H4 (cell line): ENCODE results near the gene GNE. TPM values are rescaled to one million over a fixed set of nuclear protein-coding genes. Genes with fewer than 3 reads are reported as not detected.
"Not testable (repeated sequence)": the region's sequence is repeated elsewhere in the genome, so short reads cannot be mapped to it uniquely, and the experiment has no call there.

Experiments
- DNase-seq: peaks from one replicate; pipeline ENCODE4 v3.0.0-alpha.2; 2015; ENCODE audit warnings: low spot score
- total RNA-seq: library from RNA; depleted of rRNA; stranded (reverse); fragments of >200 nt; shearing (Covaris generic); gene quantifications from 2 replicates; pipeline ENCODE4 v1.2.3, GENCODE V29; 2014

Gene GNE
- total RNA-seq, 1 experiment from 2014 or later, result 29.8 TPM

- no peak for DNase-seq
Observed at GRCh38 chr9:36208521-36209253, 49.6 kb downstream of the GNE start.

- DNase-seq, result no peak
Observed at GRCh38 chr9:36207546-36208012, 50.7 kb downstream of the GNE start.

- DNase-seq, result no peak
Observed at GRCh38 chr9:36207016-36207415, 51.2 kb downstream of the GNE start.

DNA sequence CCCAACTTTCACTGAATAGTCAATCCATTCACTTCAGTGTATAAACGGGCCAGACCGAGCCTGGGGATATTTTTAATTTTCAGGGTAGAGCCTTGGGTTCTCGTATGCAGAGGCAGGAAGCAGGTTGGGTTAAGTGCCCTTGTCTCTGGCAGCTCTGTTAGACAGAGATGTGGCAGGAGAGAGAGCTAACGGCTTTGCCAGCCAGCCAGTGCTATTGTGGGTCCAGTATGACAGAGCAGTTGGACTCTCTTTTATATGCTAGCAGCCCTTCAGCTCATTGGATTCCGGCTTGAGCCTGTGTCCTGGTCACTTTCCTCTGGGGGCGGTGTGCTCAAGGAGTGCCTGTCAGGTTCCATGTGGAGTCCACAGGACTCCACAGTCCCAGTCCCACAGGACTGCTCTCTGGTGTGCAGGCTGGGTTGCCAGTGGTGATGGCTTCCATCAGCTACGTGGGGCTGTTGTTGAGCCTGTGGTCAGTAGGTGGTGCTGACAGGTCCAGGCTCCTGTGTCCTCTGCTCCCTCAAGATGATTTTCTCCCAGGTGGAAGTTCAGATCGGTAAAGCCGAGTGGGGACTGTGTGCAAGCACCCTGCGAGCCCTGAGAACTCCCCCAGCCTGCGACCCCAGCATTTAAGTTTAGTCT, 53.2 kb downstream of the GNE start:
- DNase-seq, result no peak

GRCh38 chr9:36194326-36195000, 63.8 kb downstream of the GNE start:
- no peak for DNase-seq

DNA sequence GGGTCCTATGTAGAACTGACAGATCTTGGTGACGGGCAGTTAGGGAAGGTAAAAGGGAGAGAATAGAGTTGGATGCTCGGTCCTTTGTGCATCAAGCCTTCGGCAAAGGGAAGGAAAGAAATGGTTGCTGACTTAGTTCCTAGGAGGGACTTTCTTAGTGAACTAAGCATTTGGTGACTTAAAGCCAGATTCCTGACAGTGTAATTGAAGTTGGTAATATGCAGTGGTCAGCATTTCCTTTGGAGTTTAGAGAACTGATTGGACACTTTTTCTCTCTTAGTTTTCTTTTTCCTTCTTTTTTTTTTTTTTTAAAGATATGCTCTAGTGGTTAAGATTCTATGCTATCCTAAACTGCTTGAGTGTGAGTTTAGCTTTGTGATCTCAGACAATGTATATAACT, 65.2 kb downstream of the GNE start:
- DNase-seq, result no peak

DNA sequence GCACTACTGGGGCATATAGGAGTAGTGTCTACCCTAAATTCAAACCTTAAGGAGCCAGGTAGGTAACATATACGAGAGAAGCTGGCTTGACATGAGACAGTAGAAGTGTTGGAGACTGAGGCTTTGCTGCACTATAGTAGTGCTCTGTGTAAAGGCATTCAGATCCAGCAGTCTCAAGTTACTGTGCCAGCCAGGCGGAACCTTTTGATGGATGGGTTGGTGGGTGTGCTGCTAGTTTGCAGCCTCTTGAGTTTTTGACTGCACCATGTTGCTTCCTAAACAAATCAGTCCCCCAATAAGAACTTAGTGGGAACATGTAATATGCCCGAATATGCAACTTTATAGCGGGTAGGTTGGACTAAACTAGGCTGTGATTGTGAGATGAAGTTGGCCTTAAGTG, 66.1 kb downstream of the GNE start:
- no peak for DNase-seq

DNA sequence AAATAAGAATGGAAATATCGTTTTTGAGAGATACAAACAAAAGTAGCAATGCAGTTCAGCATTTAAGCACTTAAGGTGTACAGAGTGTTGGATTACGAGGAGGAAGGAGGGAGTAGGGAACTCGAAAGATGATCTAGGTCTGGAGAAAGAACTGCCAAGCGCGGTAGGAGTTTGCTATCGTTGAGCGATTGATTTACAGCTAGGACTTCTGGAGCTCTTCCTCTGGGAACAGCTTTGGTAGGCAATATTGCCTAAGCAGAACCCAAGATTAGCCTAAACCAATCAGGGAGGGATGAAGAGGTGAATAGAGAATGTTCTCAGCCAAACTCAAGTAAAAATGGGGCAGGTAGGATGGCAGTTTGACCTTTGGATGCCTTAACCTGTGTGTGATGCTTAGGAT, 66.6 kb downstream of the GNE start:
- DNase-seq, result no peak

DNA sequence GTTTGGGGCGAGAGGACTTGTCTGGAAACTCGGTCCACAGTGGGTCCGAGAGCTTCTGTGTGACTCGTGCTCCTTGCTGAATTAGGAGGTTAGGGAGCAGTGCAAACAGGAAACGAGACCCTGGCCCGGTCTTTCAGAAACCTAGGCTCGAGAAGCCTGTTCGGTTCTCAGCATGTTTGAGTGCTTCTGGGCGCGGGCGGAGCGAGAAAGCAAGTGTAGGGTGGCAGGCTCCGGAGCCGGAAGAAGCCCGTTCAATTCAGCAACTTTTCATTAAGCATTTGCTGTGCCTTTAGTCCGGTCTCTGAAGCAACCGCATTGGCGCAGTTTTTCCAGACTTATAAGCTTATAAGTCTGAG, 67.0 kb downstream of the GNE start:
- no peak for DNase-seq

GRCh38 chr9:36190388-36191289, 67.6 kb downstream of the GNE start, which contains the start of gene CLTA:
CLTA (plus strand) TSS chr9:36190921; CDS start chr9:36191057, 136 bp downstream.
- DNase-seq, result peak; percentile 100

DNA sequence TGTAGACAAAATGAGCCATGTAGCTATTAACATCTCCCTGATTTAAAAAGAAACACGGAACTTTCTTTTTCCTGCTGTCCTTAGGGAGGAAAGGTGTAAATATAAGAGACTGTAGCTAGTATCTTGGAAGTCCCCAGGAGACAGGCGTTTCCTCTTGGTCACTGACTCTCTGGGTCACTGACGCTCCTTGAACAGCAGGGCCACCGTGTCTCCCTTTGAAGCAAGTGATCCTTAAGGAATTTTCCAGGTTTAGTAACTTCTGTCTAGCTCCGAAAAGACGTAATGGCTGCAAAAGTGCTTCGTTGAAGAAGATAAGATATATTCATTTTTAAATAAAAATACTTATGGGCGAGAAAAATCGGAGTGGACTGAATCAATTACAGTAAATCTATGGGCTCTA, 68.3 kb downstream of the GNE start:
- DNase-seq, result no peak

GRCh38 chr9:36188212-36188611, 70.0 kb downstream of the GNE start:
- no peak for DNase-seq

- no peak for DNase-seq
Observed at GRCh38 chr9:36187414-36187813, 70.8 kb downstream of the GNE start.

GRCh38 chr9:36180243-36180642, 78.0 kb downstream of the GNE start:
- not testable (repeated sequence) for DNase-seq

- DNase-seq, result no peak
Observed at GRCh38 chr9:36177571-36177970, 80.7 kb downstream of the GNE start.

- DNase-seq, result not testable (repeated sequence)
Observed at GRCh38 chr9:36176496-36176895, 81.8 kb downstream of the GNE start.

DNA sequence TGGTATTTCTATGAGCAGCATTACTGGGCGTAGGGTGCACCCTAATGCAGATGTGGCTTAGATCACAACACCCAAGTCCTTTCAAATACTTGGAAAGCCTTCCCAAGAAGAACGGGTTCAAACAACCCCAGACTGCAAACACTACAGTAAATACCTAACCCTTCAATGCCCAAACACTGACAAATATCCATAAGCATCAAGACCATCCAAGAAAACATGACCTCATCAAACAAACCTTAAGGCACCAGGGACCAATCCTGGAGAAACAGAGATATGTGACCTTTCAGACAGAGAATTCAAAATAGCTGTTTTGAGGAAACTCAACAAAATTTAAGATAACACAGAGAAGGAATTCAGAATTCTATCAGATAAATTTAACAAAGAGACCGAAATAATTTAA, 83.0 kb downstream of the GNE start:
- not testable (repeated sequence) for DNase-seq

GRCh38 chr9:36174731-36175130, 83.5 kb downstream of the GNE start:
- no peak for DNase-seq

- DNase-seq, result no peak
Observed at GRCh38 chr9:36174271-36174670, 84.0 kb downstream of the GNE start.

DNA sequence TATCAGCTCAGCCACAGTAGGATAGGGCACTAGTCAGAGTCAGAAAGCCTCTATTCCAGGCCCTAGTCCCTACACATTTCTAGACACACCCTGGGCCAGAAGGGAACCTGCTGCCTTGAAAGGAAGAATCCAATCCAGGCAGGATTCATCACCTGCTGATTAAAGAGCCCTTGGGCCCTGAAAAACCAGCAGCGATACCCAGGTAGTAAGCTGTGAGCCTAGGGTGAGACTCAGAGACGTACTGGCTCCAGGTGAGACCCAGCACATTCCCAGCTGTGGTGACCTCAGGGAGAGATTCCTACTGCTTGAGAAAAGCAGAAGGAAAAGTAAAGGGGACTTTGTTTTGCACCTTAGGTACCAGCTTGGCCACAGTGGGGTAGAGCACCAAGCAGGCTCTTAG, 84.4 kb downstream of the GNE start:
- no peak for DNase-seq

- DNase-seq, result no peak
Observed at GRCh38 chr9:36170531-36170930, 87.7 kb downstream of the GNE start.

GRCh38 chr9:36169708-36170107, 88.5 kb downstream of the GNE start:
- DNase-seq, result no peak
